ENCODE data around the gene DLX1. TPM values are rescaled to one million over a fixed set of nuclear protein-coding genes. Genes with fewer than 3 reads are reported as not detected.

Gene DLX1
- total RNA-seq = not detected
- polyA plus RNA-seq = not detected

DNA sequence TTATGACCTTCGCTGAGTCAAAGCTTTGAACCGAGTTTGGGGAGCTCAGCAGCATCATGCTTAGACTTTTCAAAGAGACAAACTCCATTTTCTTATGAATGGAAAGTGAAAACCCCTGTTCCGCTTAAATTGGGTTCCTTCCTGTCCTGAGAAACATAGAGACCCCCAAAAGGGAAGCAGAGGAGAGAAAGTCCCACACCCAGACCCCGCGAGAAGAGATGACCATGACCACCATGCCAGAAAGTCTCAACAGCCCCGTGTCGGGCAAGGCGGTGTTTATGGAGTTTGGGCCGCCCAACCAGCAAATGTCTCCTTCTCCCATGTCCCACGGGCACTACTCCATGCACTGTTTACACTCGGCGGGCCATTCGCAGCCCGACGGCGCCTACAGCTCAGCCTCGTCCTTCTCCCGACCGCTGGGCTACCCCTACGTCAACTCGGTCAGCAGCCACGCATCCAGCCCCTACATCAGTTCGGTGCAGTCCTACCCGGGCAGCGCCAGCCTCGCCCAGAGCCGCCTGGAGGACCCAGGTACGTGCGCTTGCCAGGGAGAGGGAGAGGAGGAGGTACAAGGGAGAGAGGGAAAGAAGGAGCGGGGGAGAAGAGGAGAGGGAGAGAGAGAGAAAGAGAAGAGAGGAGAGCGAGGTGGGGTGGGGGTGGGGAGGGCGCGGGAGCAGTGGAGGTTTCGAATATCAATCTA, at the start of gene DLX1:
Gene DLX1, plus strand, starts transcription at position 48 of the 700 bp plus-strand sequence. Its CDS starts 171 bp downstream, at position 219.
- Histone ChIP-seq H3K4me3 (ENCODE audit: low read depth in 1 of 3, low read length in 3 of 3) (peak within 1 kb of the TSS in 1 of 3 donors; percentile 42), H3K27me3 (ENCODE audit: control insufficient read depth in 4 of 4, insufficient read depth in 4 of 4, low read length in 3 of 4) (peaks cover 0 to 69% (median 35%) of the 10 kb centered on the region in 4 donors), H3K9ac (ENCODE audit: low read depth in 1 of 2, low read length in 2 of 2) (no peak within 1 kb of the TSS), H3K36me3 (ENCODE audit: control insufficient read depth in 4 of 4, insufficient read depth in 3 of 4, low read depth in 1 of 4, low read length in 3 of 4) (no peaks in the 10 kb centered on the region), H3K4me1 (ENCODE audit: control insufficient read depth in 4 of 4, insufficient read depth in 4 of 4, low read length in 3 of 4) (peaks cover 11 to 45% (median 22%) of the 10 kb centered on the region in 4 donors), H3K9me3 (ENCODE audit: control insufficient read depth in 4 of 4, low read length in 3 of 4) (peaks cover 0 to 2% (median 0%) of the 10 kb centered on the region in 4 donors), H3K27ac (ENCODE audit: low read depth in 1 of 2, low read length in 2 of 2) (no peak within 1 kb of the TSS)
- TF ChIP-seq FOXA1 (IDR thresholded peaks at IDR 0.05) (no peak), RXRA (IDR thresholded peaks at IDR 0.05) (no peak), HNF4A (conservative IDR thresholded peaks at IDR 0.05) (no peak), YY1 (IDR thresholded peaks at IDR 0.05) (no peak), SP1 (IDR thresholded peaks at IDR 0.05) (no peak), RAD21 (IDR thresholded peaks at IDR 0.05) (no peak), GABPA (IDR thresholded peaks at IDR 0.05 in 1 of 2, conservative IDR thresholded peaks at IDR 0.05 in 1 of 2) (no peak)
- TF ChIP-seq, protein P1, sequence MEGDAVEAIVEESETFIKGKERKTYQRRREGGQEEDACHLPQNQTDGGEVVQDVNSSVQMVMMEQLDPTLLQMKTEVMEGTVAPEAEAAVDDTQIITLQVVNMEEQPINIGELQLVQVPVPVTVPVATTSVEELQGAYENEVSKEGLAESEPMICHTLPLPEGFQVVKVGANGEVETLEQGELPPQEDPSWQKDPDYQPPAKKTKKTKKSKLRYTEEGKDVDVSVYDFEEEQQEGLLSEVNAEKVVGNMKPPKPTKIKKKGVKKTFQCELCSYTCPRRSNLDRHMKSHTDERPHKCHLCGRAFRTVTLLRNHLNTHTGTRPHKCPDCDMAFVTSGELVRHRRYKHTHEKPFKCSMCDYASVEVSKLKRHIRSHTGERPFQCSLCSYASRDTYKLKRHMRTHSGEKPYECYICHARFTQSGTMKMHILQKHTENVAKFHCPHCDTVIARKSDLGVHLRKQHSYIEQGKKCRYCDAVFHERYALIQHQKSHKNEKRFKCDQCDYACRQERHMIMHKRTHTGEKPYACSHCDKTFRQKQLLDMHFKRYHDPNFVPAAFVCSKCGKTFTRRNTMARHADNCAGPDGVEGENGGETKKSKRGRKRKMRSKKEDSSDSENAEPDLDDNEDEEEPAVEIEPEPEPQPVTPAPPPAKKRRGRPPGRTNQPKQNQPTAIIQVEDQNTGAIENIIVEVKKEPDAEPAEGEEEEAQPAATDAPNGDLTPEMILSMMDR (IDR thresholded peaks at IDR 0.05; ENCODE audit: low read depth, low read length, missing input control) = no peak
- TF ChIP-seq, protein P2, sequence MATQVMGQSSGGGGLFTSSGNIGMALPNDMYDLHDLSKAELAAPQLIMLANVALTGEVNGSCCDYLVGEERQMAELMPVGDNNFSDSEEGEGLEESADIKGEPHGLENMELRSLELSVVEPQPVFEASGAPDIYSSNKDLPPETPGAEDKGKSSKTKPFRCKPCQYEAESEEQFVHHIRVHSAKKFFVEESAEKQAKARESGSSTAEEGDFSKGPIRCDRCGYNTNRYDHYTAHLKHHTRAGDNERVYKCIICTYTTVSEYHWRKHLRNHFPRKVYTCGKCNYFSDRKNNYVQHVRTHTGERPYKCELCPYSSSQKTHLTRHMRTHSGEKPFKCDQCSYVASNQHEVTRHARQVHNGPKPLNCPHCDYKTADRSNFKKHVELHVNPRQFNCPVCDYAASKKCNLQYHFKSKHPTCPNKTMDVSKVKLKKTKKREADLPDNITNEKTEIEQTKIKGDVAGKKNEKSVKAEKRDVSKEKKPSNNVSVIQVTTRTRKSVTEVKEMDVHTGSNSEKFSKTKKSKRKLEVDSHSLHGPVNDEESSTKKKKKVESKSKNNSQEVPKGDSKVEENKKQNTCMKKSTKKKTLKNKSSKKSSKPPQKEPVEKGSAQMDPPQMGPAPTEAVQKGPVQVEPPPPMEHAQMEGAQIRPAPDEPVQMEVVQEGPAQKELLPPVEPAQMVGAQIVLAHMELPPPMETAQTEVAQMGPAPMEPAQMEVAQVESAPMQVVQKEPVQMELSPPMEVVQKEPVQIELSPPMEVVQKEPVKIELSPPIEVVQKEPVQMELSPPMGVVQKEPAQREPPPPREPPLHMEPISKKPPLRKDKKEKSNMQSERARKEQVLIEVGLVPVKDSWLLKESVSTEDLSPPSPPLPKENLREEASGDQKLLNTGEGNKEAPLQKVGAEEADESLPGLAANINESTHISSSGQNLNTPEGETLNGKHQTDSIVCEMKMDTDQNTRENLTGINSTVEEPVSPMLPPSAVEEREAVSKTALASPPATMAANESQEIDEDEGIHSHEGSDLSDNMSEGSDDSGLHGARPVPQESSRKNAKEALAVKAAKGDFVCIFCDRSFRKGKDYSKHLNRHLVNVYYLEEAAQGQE (IDR thresholded peaks at IDR 0.05) = no peak
- TF ChIP-seq, protein P3, sequence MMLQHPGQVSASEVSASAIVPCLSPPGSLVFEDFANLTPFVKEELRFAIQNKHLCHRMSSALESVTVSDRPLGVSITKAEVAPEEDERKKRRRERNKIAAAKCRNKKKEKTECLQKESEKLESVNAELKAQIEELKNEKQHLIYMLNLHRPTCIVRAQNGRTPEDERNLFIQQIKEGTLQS (IDR thresholded peaks at IDR 0.05) = no peak
- WGBS = 7% methylated on average over 34 of the region's 34 CpGs
- DNase-seq (ENCODE audit: low spot score) = no peak

DNA sequence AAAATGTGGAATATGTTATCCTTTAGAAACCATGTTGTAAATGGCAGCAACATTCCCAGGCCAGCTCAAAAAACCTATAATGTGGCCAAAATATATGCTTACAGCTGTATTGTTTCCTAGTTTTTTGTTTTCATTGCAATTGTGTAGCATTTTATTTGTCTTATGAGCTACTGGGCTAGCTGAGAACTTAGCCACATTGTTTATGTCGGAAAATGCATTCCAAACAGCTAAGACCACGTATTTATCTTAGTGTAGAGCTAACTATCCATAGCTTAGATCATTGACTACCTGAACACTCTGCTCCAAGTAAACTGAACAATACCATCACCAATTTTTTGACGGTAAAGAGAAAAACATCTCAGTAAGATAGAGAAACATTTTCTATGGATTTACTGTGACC, 47.2 kb upstream of the DLX1 start:
- Histone ChIP-seq H3K36me3 (ENCODE audit: control insufficient read depth in 4 of 4, insufficient read depth in 3 of 4, low read depth in 1 of 4, low read length in 3 of 4) (no peaks in the 10 kb centered on the region), H3K4me3 (ENCODE audit: low read depth in 1 of 3, low read length in 3 of 3) (no peak overlapping the region), H3K27me3 (ENCODE audit: control insufficient read depth in 4 of 4, insufficient read depth in 4 of 4, low read length in 3 of 4) (no peaks in the 10 kb centered on the region), H3K4me1 (ENCODE audit: control insufficient read depth in 4 of 4, insufficient read depth in 4 of 4, low read length in 3 of 4) (no peaks in the 10 kb centered on the region), H3K9me3 (ENCODE audit: control insufficient read depth in 4 of 4, low read length in 3 of 4) (no peaks in the 10 kb centered on the region), H3K9ac (ENCODE audit: low read depth in 1 of 2, low read length in 2 of 2) (no peak overlapping the region), H3K27ac (ENCODE audit: low read depth in 1 of 2, low read length in 2 of 2) (no peak overlapping the region)
- no peak for DNase-seq (ENCODE audit: low spot score)
- 95% methylated on average over 3 of the region's 3 CpGs for WGBS
- TF ChIP-seq SP1 (IDR thresholded peaks at IDR 0.05) (no peak), HNF4A (conservative IDR thresholded peaks at IDR 0.05) (no peak), GABPA (IDR thresholded peaks at IDR 0.05 in 1 of 2, conservative IDR thresholded peaks at IDR 0.05 in 1 of 2) (no peak), RXRA (IDR thresholded peaks at IDR 0.05) (no peak), JUND (IDR thresholded peaks at IDR 0.05) (no peak), FOXA1 (IDR thresholded peaks at IDR 0.05) (no peak), EGR1 (IDR thresholded peaks at IDR 0.05; ENCODE audit: low read depth in 2 of 2) (no peak), FOXA2 (IDR thresholded peaks at IDR 0.05) (no peak), HNF4G (IDR thresholded peaks at IDR 0.05) (no peak), RAD21 (IDR thresholded peaks at IDR 0.05) (no peak), YY1 (IDR thresholded peaks at IDR 0.05) (no peak)
- TF ChIP-seq, protein P1 (IDR thresholded peaks at IDR 0.05; ENCODE audit: low read depth, low read length, missing input control) = no peak
- TF ChIP-seq, protein P3 (IDR thresholded peaks at IDR 0.05) = no peak
- TF ChIP-seq, protein P4, sequence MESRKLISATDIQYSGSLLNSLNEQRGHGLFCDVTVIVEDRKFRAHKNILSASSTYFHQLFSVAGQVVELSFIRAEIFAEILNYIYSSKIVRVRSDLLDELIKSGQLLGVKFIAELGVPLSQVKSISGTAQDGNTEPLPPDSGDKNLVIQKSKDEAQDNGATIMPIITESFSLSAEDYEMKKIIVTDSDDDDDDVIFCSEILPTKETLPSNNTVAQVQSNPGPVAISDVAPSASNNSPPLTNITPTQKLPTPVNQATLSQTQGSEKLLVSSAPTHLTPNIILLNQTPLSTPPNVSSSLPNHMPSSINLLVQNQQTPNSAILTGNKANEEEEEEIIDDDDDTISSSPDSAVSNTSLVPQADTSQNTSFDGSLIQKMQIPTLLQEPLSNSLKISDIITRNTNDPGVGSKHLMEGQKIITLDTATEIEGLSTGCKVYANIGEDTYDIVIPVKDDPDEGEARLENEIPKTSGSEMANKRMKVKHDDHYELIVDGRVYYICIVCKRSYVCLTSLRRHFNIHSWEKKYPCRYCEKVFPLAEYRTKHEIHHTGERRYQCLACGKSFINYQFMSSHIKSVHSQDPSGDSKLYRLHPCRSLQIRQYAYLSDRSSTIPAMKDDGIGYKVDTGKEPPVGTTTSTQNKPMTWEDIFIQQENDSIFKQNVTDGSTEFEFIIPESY (IDR thresholded peaks at IDR 0.05) = no peak
- TF ChIP-seq, protein P5, sequence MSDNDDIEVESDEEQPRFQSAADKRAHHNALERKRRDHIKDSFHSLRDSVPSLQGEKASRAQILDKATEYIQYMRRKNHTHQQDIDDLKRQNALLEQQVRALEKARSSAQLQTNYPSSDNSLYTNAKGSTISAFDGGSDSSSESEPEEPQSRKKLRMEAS (IDR thresholded peaks at IDR 0.05) = no peak
